ENCODE measurements around the gene KRTAP10-1. TPM values are rescaled to one million over a fixed set of nuclear protein-coding genes. Genes with fewer than 3 reads are reported as not detected.

KRTAP10-1 gene
- total RNA-seq, 2 experiments from 2014 or later = 0.13 TPM; not detected in 1

- Histone ChIP-seq H3K9me2 (ENCODE audit: insufficient read depth, low read length) (no peaks in the 10 kb centered on the region), H3K36me3 (ENCODE audit: insufficient read depth, low read length) (no peaks in the 10 kb centered on the region), H3K4me2 (ENCODE audit: low read length) (no peak overlapping the region), H3K79me2 (ENCODE audit: insufficient read depth, low read depth, low read length) (no peaks in the 10 kb centered on the region), H2AFZ (ENCODE audit: low read length) (no peak overlapping the region), H4K20me1 (ENCODE audit: insufficient read depth, low read length) (no peaks in the 10 kb centered on the region), H3K4me1 (ENCODE audit: insufficient read depth, low read length, poor library complexity, severe bottlenecking) (no peaks in the 10 kb centered on the region), H3K9me3 (ENCODE audit: low read length) (no peaks in the 10 kb centered on the region), H3K27ac (ENCODE audit: low read depth, low read length, poor library complexity, severe bottlenecking) (no peak overlapping the region), H3K4me3 (ENCODE audit: low read depth, low read length, poor library complexity, severe bottlenecking) (no peak overlapping the region)
- no peak for TF ChIP-seq CTCF (conservative IDR thresholded peaks at IDR 0.05; ENCODE audit: low read length)
- no peak for TF ChIP-seq EZH2phosphoT487 (IDR thresholded peaks at IDR 0.05; ENCODE audit: borderline replicate concordance, low read depth, low read length)
- ChIA-PET POLR2A (no interaction called here), CTCF (ENCODE audit: unreplicated experiment) (no interaction called here)
- BruUV-seq (replicated peaks) = no TSS peak
- no peak for DNase-seq (ENCODE audit: low spot score)
- intact Hi-C loops (cut with micrococcal nuclease; ENCODE audit: unreplicated experiment) = no loop called here
Observed at GRCh38 chr21:44516342-44516741, 23.7 kb downstream of the KRTAP10-1 start.

GRCh38 chr21:44515359-44516165 lies 24.4 kb downstream of the KRTAP10-1 start:
- no peak overlapping the region for H2AFZ ChIP-seq (ENCODE audit: low read length)
- H3K4me1 ChIP-seq (ENCODE audit: insufficient read depth, low read length, poor library complexity, severe bottlenecking) = no peaks in the 10 kb centered on the region
- DNase-seq (ENCODE audit: low spot score) = no peak
- intact Hi-C loops (cut with micrococcal nuclease; ENCODE audit: unreplicated experiment) = no loop called here
- no peaks in the 10 kb centered on the region for H3K79me2 ChIP-seq (ENCODE audit: insufficient read depth, low read depth, low read length)
- POLR2A ChIA-PET = no interaction called here
- no peak for TF ChIP-seq EZH2phosphoT487 (IDR thresholded peaks at IDR 0.05; ENCODE audit: borderline replicate concordance, low read depth, low read length)
- no peak for TF ChIP-seq CTCF (conservative IDR thresholded peaks at IDR 0.05; ENCODE audit: low read length)
- no peaks in the 10 kb centered on the region for H3K9me2 ChIP-seq (ENCODE audit: insufficient read depth, low read length)
- BruUV-seq (replicated peaks) = no TSS peak
- no peaks in the 10 kb centered on the region for H3K36me3 ChIP-seq (ENCODE audit: insufficient read depth, low read length)
- H3K9me3 ChIP-seq (ENCODE audit: low read length) = no peaks in the 10 kb centered on the region
- H3K4me2 ChIP-seq (ENCODE audit: low read length) = no peak overlapping the region
- H4K20me1 ChIP-seq (ENCODE audit: insufficient read depth, low read length) = no peaks in the 10 kb centered on the region
- no peak overlapping the region for H3K4me3 ChIP-seq (ENCODE audit: low read depth, low read length, poor library complexity, severe bottlenecking)
- CTCF ChIA-PET (ENCODE audit: unreplicated experiment) = no interaction called here
- no peak overlapping the region for H3K27ac ChIP-seq (ENCODE audit: low read depth, low read length, poor library complexity, severe bottlenecking)

- H3K4me2 ChIP-seq (ENCODE audit: low read length) = no peak overlapping the region
- ChIA-PET POLR2A (no interaction called here), CTCF (ENCODE audit: unreplicated experiment) (no interaction called here)
- H3K9me3 ChIP-seq (ENCODE audit: low read length) = no peaks in the 10 kb centered on the region
- H3K27ac ChIP-seq (ENCODE audit: low read depth, low read length, poor library complexity, severe bottlenecking) = no peak overlapping the region
- no peak overlapping the region for H3K4me3 ChIP-seq (ENCODE audit: low read depth, low read length, poor library complexity, severe bottlenecking)
- no peaks in the 10 kb centered on the region for H3K79me2 ChIP-seq (ENCODE audit: insufficient read depth, low read depth, low read length)
- BruUV-seq (replicated peaks) = no TSS peak
- no peak for DNase-seq (ENCODE audit: low spot score)
- H3K9me2 ChIP-seq (ENCODE audit: insufficient read depth, low read length) = no peaks in the 10 kb centered on the region
- no peak for TF ChIP-seq CTCF (conservative IDR thresholded peaks at IDR 0.05; ENCODE audit: low read length)
- no peak for TF ChIP-seq EZH2phosphoT487 (IDR thresholded peaks at IDR 0.05; ENCODE audit: borderline replicate concordance, low read depth, low read length)
- no peaks in the 10 kb centered on the region for H3K36me3 ChIP-seq (ENCODE audit: insufficient read depth, low read length)
- intact Hi-C loops (cut with micrococcal nuclease; ENCODE audit: unreplicated experiment) = no loop called here
- H4K20me1 ChIP-seq (ENCODE audit: insufficient read depth, low read length) = no peaks in the 10 kb centered on the region
- no peaks in the 10 kb centered on the region for H3K4me1 ChIP-seq (ENCODE audit: insufficient read depth, low read length, poor library complexity, severe bottlenecking)
- no peak overlapping the region for H2AFZ ChIP-seq (ENCODE audit: low read length)
Observed at GRCh38 chr21:44514746-44515358, 25.1 kb downstream of the KRTAP10-1 start.

Data from OCI-LY7 (cell line).